Duodenal mucosa (tissue), 2 donors: ENCODE data around the gene TOMM7.
"Not testable (repeated sequence)": the region's sequence is repeated elsewhere in the genome, so short reads cannot be mapped to it uniquely, and the experiment has no call there.

Experiments used
- H3K27ac ChIP-seq: one replicate; pipeline ENCODE4 v1.7.0; 2013; ENCODE audit warnings: low read depth, low read length
- H3K27me3 ChIP-seq, 2 donors: one replicate each; pipeline ENCODE4 v1.7.0; 2013; ENCODE audit warnings: low read length in 2 of 2, control low read depth in 1 of 2; ENCODE audit not compliant: insufficient read depth in 2 of 2, control insufficient read depth in 1 of 2
- H3K36me3 ChIP-seq, 2 donors: one replicate each; pipeline ENCODE4 v1.7.0; 2013; ENCODE audit warnings: low read length in 2 of 2, control low read depth in 1 of 2; ENCODE audit not compliant: insufficient read depth in 2 of 2, control insufficient read depth in 1 of 2
- H3K4me1 ChIP-seq, 2 donors: one replicate each; pipeline ENCODE4 v1.7.0; 2013; ENCODE audit warnings: low read length in 2 of 2, control low read depth in 1 of 2; ENCODE audit not compliant: insufficient read depth in 2 of 2, control insufficient read depth in 1 of 2
- H3K4me3 ChIP-seq, 2 donors: one replicate each; pipeline ENCODE4 v1.7.0; 2013; ENCODE audit warnings: low read length in 2 of 2, low read depth in 1 of 2
- H3K9ac ChIP-seq, 2 donors: one replicate each; pipeline ENCODE4 v1.7.0; 2013; ENCODE audit warnings: low read length in 2 of 2, low read depth in 1 of 2
- H3K9me3 ChIP-seq, 2 donors: one replicate each; pipeline ENCODE4 v1.7.0; 2013; ENCODE audit warnings: low read length in 2 of 2, control low read depth in 1 of 2; ENCODE audit not compliant: control insufficient read depth in 1 of 2

Gene TOMM7

GRCh38 chr7:22842973-22843372 lies 20.3 kb upstream of the TOMM7 start:
- H3K9ac ChIP-seq, result no peak overlapping the region

GRCh38 chr7:22842383-22842941 lies 19.8 kb upstream of the TOMM7 start:
- H3K4me3 ChIP-seq, result no peak overlapping the region
- no peak overlapping the region for H3K27ac ChIP-seq
- peaks cover 0 to 16% of the 10 kb centered on the region in 2 donors for H3K4me1 ChIP-seq
- no peaks in the 10 kb centered on the region for H3K9me3 ChIP-seq
- no peaks in the 10 kb centered on the region for H3K27me3 ChIP-seq
- H3K9ac ChIP-seq, result no peak overlapping the region
- no peaks in the 10 kb centered on the region for H3K36me3 ChIP-seq

More at GRCh38 chr7:22842973-22843372, 20.3 kb upstream of the TOMM7 start:
- H3K9me3 ChIP-seq, result no peaks in the 10 kb centered on the region
- no peaks in the 10 kb centered on the region for H3K27me3 ChIP-seq
- no peak overlapping the region for H3K27ac ChIP-seq
- H3K4me1 ChIP-seq, result peaks cover 0 to 16% of the 10 kb centered on the region in 2 donors
- H3K36me3 ChIP-seq, result no peaks in the 10 kb centered on the region
- H3K4me3 ChIP-seq, result no peak overlapping the region

- H3K27ac ChIP-seq, result no peak overlapping the region
- no peak overlapping the region for H3K4me3 ChIP-seq
- H3K36me3 ChIP-seq, result no peaks in the 10 kb centered on the region
- H3K9me3 ChIP-seq, result no peaks in the 10 kb centered on the region
- peaks cover 0 to 16% of the 10 kb centered on the region in 2 donors for H3K4me1 ChIP-seq
- H3K27me3 ChIP-seq, result no peaks in the 10 kb centered on the region
- no peak overlapping the region for H3K9ac ChIP-seq
Measured at GRCh38 chr7:22841954-22842353, 19.3 kb upstream of the TOMM7 start.

- Histone ChIP-seq H3K9ac (no peak overlapping the region), H3K4me3 (no peak overlapping the region), H3K36me3 (no peaks in the 10 kb centered on the region), H3K27ac (no peak overlapping the region), H3K27me3 (no peaks in the 10 kb centered on the region), H3K4me1 (peaks cover 3 to 11% of the 10 kb centered on the region in 2 donors), H3K9me3 (no peaks in the 10 kb centered on the region)
Measured at GRCh38 chr7:22837308-22837707, 14.7 kb upstream of the TOMM7 start.

GRCh38 chr7:22836506-22836905 lies 13.9 kb upstream of the TOMM7 start:
- not testable (repeated sequence) for H3K4me1 ChIP-seq, H3K9ac ChIP-seq, H3K36me3 ChIP-seq, H3K27ac ChIP-seq, H3K4me3 ChIP-seq, H3K9me3 ChIP-seq, H3K27me3 ChIP-seq

GRCh38 chr7:22833957-22834356 lies 11.3 kb upstream of the TOMM7 start:
- Histone ChIP-seq H3K9me3 (no peaks in the 10 kb centered on the region), H3K4me3 (no peak overlapping the region), H3K4me1 (peaks cover 0 to 3% of the 10 kb centered on the region in 2 donors), H3K27ac (no peak overlapping the region), H3K9ac (no peak overlapping the region), H3K27me3 (no peaks in the 10 kb centered on the region), H3K36me3 (no peaks in the 10 kb centered on the region)

GRCh38 chr7:22833113-22833855 lies 10.6 kb upstream of the TOMM7 start:
- H3K4me3 ChIP-seq, result no peak overlapping the region
- peaks cover 0 to 3% of the 10 kb centered on the region in 2 donors for H3K4me1 ChIP-seq
- H3K36me3 ChIP-seq, result no peaks in the 10 kb centered on the region
- no peaks in the 10 kb centered on the region for H3K9me3 ChIP-seq
- H3K9ac ChIP-seq, result no peak overlapping the region
- no peak overlapping the region for H3K27ac ChIP-seq
- no peaks in the 10 kb centered on the region for H3K27me3 ChIP-seq

GRCh38 chr7:22832401-22832800 lies 9.8 kb upstream of the TOMM7 start:
- no peak overlapping the region for H3K9ac ChIP-seq
- no peak overlapping the region for H3K4me3 ChIP-seq
- no peak overlapping the region for H3K27ac ChIP-seq
- no peaks in the 10 kb centered on the region for H3K27me3 ChIP-seq
- H3K36me3 ChIP-seq, result no peaks in the 10 kb centered on the region
- no peaks in the 10 kb centered on the region for H3K9me3 ChIP-seq
- peaks cover 0 to 3% of the 10 kb centered on the region in 2 donors for H3K4me1 ChIP-seq

GRCh38 chr7:22831602-22832305 lies 9.1 kb upstream of the TOMM7 start:
- H3K27ac ChIP-seq, result no peak overlapping the region
- no peaks in the 10 kb centered on the region for H3K36me3 ChIP-seq
- H3K27me3 ChIP-seq, result no peaks in the 10 kb centered on the region
- no peaks in the 10 kb centered on the region for H3K9me3 ChIP-seq
- no peak overlapping the region for H3K9ac ChIP-seq
- peaks cover 0 to 3% of the 10 kb centered on the region in 2 donors for H3K4me1 ChIP-seq
- H3K4me3 ChIP-seq, result no peak overlapping the region

GRCh38 chr7:22827563-22827962 lies 4.9 kb upstream of the TOMM7 start:
- no peaks in the 10 kb centered on the region for H3K36me3 ChIP-seq
- no peaks in the 10 kb centered on the region for H3K27me3 ChIP-seq
- no peak overlapping the region for H3K4me3 ChIP-seq
- H3K27ac ChIP-seq, result no peak overlapping the region
- no peak overlapping the region for H3K9ac ChIP-seq
- no peaks in the 10 kb centered on the region for H3K9me3 ChIP-seq
- H3K4me1 ChIP-seq, result peaks cover 5 to 7% of the 10 kb centered on the region in 2 donors
